GM12801 (cell line): Measurements from ENCODE around the gene SKP1.

ENCODE experiments used
- CTCF ChIP-seq: IDR thresholded peaks from one replicate; pipeline ENCODE4 v1.5.1; 2011; ENCODE audit warnings: control low read depth; ENCODE audit not compliant: insufficient read length; ENCODE audit errors: extremely low read depth

The SKP1 gene

DNA sequence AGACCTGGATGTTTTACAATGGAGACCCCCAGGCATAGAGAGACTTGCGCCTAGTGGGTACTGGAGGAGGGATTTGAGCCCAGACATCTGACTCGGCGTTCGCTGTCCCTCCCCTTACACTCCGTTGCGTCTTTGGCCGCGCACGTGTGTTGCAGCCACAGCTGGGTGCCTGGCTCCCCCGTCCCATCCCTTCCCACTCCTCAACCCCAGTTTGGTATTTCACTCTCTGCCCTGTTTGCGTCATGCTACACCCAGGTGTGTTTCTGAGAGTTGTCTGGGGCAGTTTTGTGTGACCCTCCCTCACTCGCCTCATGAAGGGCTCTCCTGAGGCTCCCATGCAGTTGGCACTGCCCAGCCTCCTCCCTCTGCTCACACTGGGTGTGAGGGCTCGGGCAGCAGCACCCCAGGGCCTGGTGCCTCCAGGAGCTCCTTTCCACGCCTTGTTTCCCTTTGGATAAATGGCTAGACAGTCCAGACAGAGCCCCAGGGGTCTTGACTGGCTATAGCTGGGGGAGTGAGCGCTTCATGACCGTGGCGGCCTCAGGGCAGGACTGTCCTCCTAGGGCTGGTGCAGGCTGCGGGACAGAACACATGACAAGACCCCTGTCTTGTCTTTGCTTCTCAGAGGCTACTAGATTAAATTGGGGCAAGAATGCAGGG lies 48.6 kb downstream of the SKP1 start:
- TF ChIP-seq CTCF, result no peak

GRCh38 chr5:134127376-134127861 lies 49.3 kb downstream of the SKP1 start:
- no peak for TF ChIP-seq CTCF

GRCh38 chr5:134125039-134126015 lies 51.4 kb downstream of the SKP1 start:
- no peak for TF ChIP-seq CTCF

DNA sequence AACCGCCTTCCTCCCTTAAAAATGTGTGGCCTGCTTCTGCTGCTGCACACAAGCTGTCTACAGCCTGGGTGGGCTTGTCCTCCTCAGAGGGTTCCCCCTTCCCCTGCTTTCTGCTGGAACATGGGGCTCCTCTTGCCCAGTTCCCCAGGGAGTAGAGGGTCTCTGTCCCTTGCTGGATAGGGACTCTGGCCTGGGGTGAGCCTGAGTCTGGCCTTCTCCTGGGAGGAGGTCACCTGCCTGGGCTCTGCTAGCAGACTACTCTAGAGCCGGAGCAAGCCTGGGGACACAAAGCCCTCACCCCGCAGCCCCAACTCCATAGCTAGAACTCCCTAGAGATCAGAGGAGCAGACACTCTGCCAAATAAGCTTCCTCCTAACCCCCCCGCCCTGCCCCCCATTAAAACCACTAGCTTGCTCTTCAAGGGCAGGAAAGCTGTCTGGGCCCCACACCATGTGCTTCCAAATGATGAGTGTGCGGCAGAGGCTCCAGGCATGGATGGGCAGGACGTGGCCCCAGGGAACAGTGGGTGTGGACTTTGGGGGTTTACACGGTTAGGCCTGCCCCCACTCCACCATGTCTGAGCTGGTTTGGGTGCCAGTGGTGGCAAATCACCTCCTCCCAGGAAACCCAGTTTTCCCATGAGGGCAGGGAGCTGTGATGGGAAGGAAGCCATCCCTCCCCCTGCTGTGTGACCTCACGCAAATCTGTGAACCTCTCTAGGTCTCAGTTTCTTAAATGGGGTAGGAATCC lies 52.3 kb downstream of the SKP1 start:
- no peak for TF ChIP-seq CTCF

DNA sequence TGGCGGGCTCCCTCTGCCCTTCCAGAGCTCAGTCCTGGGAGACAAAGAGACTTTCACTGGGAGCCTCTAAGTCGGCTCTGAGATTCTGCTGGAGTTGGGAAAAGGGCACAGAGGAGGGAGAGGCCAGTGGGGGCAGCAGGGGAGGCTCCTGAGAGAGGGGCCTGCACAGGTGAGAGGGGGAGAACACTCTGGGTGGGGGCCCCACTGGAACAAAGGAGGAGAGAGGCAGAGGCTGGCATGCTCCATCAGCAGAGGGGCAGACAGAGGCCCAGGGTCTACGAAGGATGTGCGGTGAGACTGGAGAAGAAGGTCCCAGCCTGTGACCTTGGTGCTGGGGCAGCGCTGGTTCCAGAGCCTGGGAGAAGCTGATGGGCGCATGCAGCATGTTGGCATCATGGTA lies 53.4 kb downstream of the SKP1 start:
- no peak for TF ChIP-seq CTCF

- TF ChIP-seq CTCF, result no peak
Measured at GRCh38 chr5:134122530-134122929, 54.2 kb downstream of the SKP1 start.

GRCh38 chr5:134120386-134121138 lies 56.2 kb downstream of the SKP1 start:
- TF ChIP-seq CTCF, result no peak
